Loucy (cell line): ENCODE measurements around the gene NPDC1.

Source experiments
- H2AFZ ChIP-seq: fragments of 200-600 bp; sonication (generic); 2 replicates; pipeline ENCODE4 v1.6.0; 2016; ENCODE audit warnings: antibody characterized with exemption, mild to moderate bottlenecking, low read length, moderate library complexity
- H3F3A ChIP-seq: fragments of 200-600 bp; 2 replicates; pipeline ENCODE4 v1.6.0; 2016; ENCODE audit warnings: antibody characterized with exemption, low read depth, mild to moderate bottlenecking
- H3K27me3 ChIP-seq: fragments of 200-600 bp; sonication (generic); 2 replicates; pipeline ENCODE4 v1.6.1; 2014; ENCODE audit warnings: low read length, mild to moderate bottlenecking; ENCODE audit not compliant: insufficient read depth, poor library complexity, severe bottlenecking
- H3K36me3 ChIP-seq: fragments of 200-600 bp; sonication (generic); 2 replicates; pipeline ENCODE4 v1.6.1; 2016; ENCODE audit warnings: low read length; ENCODE audit not compliant: insufficient read depth
- H3K4me1 ChIP-seq: fragments of 200-600 bp; sonication (generic); 2 replicates; pipeline ENCODE4 v1.5.1; 2014; ENCODE audit warnings: low read length, mild to moderate bottlenecking; ENCODE audit not compliant: insufficient read depth, poor library complexity, severe bottlenecking
- H3K4me2 ChIP-seq: fragments of 200-600 bp; sonication (generic); 2 replicates; pipeline ENCODE4 v1.6.0; 2014; ENCODE audit warnings: antibody characterized with exemption, low read length, low read depth, mild to moderate bottlenecking; ENCODE audit not compliant: poor library complexity, severe bottlenecking
- H3K4me3 ChIP-seq: fragments of 200-600 bp; sonication (generic); 2 replicates; pipeline ENCODE4 v1.5.1; 2014; ENCODE audit warnings: low read length, mild to moderate bottlenecking, mixed read lengths; ENCODE audit not compliant: poor library complexity, severe bottlenecking
- H3K79me2 ChIP-seq: fragments of 200-600 bp; sonication (generic); 2 replicates; pipeline ENCODE4 v1.6.1; 2014; ENCODE audit warnings: low read length; ENCODE audit not compliant: insufficient read depth
- H3K9ac ChIP-seq: fragments of 200-600 bp; sonication (generic); 2 replicates; pipeline ENCODE4 v1.6.0; 2014; ENCODE audit warnings: mild to moderate bottlenecking, low read depth, low read length, moderate library complexity; ENCODE audit not compliant: poor library complexity, severe bottlenecking
- H3K9me2 ChIP-seq: fragments of 200-600 bp; sonication (generic); replicated peaks from 2 replicates; pipeline ENCODE4 v1.6.1; 2016; ENCODE audit warnings: low read depth, low read length, mixed read lengths
- H3K9me3 ChIP-seq: fragments of 200-600 bp; sonication (generic); 2 replicates; pipeline ENCODE4 v1.6.1; 2014; ENCODE audit warnings: mild to moderate bottlenecking, antibody characterized with exemption, low read length, low read depth; ENCODE audit not compliant: insufficient read depth
- H4K20me1 ChIP-seq: fragments of 200-600 bp; sonication (generic); 2 replicates; pipeline ENCODE4 v1.6.0; 2014; ENCODE audit warnings: antibody characterized with exemption, low read length, mild to moderate bottlenecking; ENCODE audit not compliant: insufficient read depth, poor library complexity, severe bottlenecking
- CTCF ChIP-seq: fragments of 200-600 bp; sonication (generic); conservative IDR thresholded peaks from 2 replicates; pipeline ENCODE4 v1.5.1; 2014; ENCODE audit warnings: mild to moderate bottlenecking, antibody characterized with exemption, low read length
- EZH2phosphoT487 ChIP-seq: fragments of 200-600 bp; IDR thresholded peaks from 2 replicates; pipeline ENCODE4 v1.6.1; 2018; ENCODE audit warnings: antibody characterized with exemption, mild to moderate bottlenecking, moderate library complexity, borderline replicate concordance

NPDC1 gene

GRCh38 chr9:137076636-137077009 lies 30.6 kb upstream of the NPDC1 start:
- TF ChIP-seq CTCF (no peak), EZH2phosphoT487 (no peak)
- no peaks in the 10 kb centered on the region for H3K9me3 ChIP-seq
- H4K20me1 ChIP-seq = peaks cover 5% of the 10 kb centered on the region
- no peaks in the 10 kb centered on the region for H3F3A ChIP-seq
- H3K27me3 ChIP-seq = no peaks in the 10 kb centered on the region
- no peaks in the 10 kb centered on the region for H3K4me1 ChIP-seq
- no peak overlapping the region for H3K4me3 ChIP-seq
- peaks cover 6% of the 10 kb centered on the region; the same call in 1 of the 2 replicates for H3K79me2 ChIP-seq
- no peaks in the 10 kb centered on the region for H3K9me2 ChIP-seq
- H3K36me3 ChIP-seq = no peaks in the 10 kb centered on the region
- no peak overlapping the region for H2AFZ ChIP-seq
- peak overlapping the region; percentile 7 for H3K9ac ChIP-seq
- H3K4me2 ChIP-seq = peak overlapping the region; percentile 18

DNA sequence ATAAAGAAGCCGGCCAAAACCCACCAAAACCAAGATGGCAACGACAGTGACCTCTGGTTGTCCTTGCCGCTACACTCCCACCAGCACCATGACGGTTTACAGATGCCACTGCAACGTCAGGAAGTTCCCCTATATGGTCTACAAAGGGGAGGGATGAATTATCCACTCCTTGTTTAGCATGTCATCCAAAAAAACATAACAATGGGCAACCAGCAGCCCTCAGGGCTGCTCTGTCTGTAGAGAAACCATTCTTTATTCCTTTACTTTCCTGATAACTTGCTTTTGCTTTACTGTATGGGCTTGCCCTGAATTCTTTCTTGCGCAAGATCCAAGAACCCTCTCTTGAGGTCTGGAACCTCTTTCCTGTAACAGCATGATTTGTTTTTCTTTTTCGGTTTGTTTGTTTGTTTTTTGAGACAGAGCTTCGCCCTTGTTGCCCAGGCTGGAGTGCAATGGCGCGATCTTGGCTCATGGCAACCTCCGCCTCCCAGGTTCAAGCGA lies 29.3 kb upstream of the NPDC1 start:
- Histone ChIP-seq H3K4me1 (peaks cover 10% of the 10 kb centered on the region), H3K9me3 (no peaks in the 10 kb centered on the region), H3K4me2 (no peak overlapping the region), H3K4me3 (no peak overlapping the region), H3K36me3 (no peaks in the 10 kb centered on the region), H3K79me2 (peaks cover 16% of the 10 kb centered on the region; the same call in 1 of the 2 replicates), H3K27me3 (no peaks in the 10 kb centered on the region), H2AFZ (no peak overlapping the region), H3K9me2 (no peaks in the 10 kb centered on the region), H4K20me1 (peaks cover 5% of the 10 kb centered on the region), H3F3A (no peaks in the 10 kb centered on the region), H3K9ac (no peak overlapping the region)
- no peak for TF ChIP-seq EZH2phosphoT487
- no peak for TF ChIP-seq CTCF

DNA sequence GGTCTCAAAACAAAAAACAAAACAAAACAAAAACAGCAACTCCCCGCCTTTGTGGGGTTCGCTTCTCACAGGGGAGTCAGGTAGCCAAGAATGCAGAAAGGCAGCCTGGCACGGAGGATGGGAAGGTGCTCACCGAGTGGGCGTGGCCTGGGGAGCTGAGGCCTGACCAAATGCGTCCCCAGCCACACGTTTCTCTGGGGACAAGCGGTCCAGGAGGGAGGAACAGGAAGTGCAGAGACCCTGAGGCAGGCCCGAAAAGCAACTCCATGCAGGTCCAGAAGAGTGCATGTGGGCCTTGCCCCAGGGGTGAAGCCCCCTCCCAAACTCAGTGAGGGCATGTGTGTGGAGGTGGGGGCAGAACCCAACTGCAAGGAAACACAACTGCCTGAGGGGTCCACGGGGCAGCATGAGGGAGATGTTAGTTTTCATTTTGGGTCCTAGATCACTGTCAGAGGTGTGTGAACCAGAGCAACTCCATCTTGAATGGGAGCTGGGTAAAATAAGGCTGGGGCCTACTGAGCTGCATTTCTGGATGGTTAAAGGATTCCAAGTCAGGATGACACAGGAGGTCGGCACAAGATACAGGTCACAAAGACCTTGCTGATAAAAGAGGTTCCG lies 28.8 kb upstream of the NPDC1 start:
- H3K79me2 ChIP-seq = peaks cover 22% of the 10 kb centered on the region
- no peaks in the 10 kb centered on the region for H3K9me2 ChIP-seq
- no peaks in the 10 kb centered on the region for H3K27me3 ChIP-seq
- no peaks in the 10 kb centered on the region for H3K9me3 ChIP-seq
- H3K4me2 ChIP-seq = no peak overlapping the region
- no peaks in the 10 kb centered on the region for H3F3A ChIP-seq
- TF ChIP-seq EZH2phosphoT487 = no peak
- TF ChIP-seq CTCF = no peak
- no peak overlapping the region for H3K4me3 ChIP-seq
- peaks cover 10% of the 10 kb centered on the region for H3K4me1 ChIP-seq
- H3K36me3 ChIP-seq = no peaks in the 10 kb centered on the region
- H2AFZ ChIP-seq = no peak overlapping the region
- no peak overlapping the region for H3K9ac ChIP-seq
- H4K20me1 ChIP-seq = peaks cover 5% of the 10 kb centered on the region
